ENCODE results near the gene MAGI2.

The MAGI2 gene

DNA sequence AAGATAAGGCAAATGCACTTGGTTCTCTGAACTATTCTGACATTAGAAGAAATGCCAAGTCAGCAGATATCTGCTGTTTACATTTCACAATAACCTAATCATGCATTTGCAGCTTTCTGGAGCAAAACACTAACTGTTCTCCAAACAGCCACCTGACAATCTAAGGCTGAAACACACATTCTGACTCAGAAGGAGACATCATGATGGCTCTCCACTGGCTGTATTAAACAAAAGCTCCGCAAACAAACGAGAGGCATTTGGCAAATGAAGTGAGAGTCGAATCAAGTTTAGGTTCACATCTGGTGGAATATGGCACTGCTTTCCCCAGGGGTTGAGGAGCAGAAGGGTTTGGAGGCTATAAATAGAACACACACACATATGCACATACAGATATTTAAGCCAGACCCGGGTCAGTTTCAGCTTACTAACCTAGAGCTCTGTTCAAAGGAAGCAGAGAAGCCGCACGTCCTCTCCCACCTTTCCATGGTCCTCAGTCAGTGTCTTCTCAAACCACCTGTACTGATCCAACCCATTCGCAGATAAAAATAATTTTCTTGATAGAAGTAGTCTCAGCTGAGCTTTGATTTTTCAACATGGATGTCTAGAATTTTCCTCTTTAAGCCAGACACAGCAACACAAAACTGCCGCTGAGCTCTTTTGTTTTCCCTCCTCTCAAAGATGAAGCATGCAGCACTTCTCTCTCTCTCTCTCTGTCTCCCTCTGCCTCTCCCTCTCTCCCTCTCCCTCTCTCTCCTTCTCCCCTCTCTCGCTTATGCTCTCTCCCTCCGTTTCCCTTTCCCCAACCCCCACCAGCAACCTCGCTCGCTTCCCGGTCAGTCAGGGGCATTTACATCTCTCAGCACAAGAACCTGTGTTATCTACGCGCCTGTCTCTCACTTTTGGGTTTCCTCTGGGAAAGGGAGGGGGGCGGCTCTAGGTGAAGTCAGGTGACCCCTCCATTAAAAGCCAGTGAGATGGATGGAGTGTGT, 682.8 kb downstream of the MAGI2 start:
- Histone ChIP-seq H2BK120ac (ENCODE audit: low read depth, low read length) (no peak overlapping the region), H2AFZ (ENCODE audit: low read depth, low read length) (peak overlapping the region; percentile 1), H4K8ac (ENCODE audit: low read length) (no peak overlapping the region), H3K27me3 (ENCODE audit: control insufficient read depth in 1 of 2, insufficient read depth in 1 of 2, low read length in 2 of 2) (peaks cover 0 to 37% of the 10 kb centered on the region in 2 experiments), H3K4ac (ENCODE audit: low read depth in 1 of 2, low read length in 2 of 2) (no peak overlapping the region), H2BK5ac (ENCODE audit: low read depth, low read length, poor library complexity, severe bottlenecking) (no peak overlapping the region), H3K23ac (ENCODE audit: low read length in 2 of 2) (no peak overlapping the region), H2BK12ac (ENCODE audit: low read length in 2 of 2) (no peak overlapping the region), H3K4me1 (ENCODE audit: control insufficient read depth, insufficient read depth, low read depth, low read length) (peaks cover 3% of the 10 kb centered on the region), H3K18ac (ENCODE audit: low read depth in 1 of 2, low read length in 2 of 2) (no peak overlapping the region), H3K79me1 (replicated peaks; ENCODE audit: low read length, poor library complexity, severe bottlenecking) (no peaks in the 10 kb centered on the region), H3K4me2 (ENCODE audit: low read length, poor library complexity, severe bottlenecking) (peak overlapping the region; percentile 24), H3K36me3 (ENCODE audit: control insufficient read depth in 1 of 2, insufficient read depth in 2 of 2, low read depth in 1 of 2, low read length in 2 of 2) (no peaks in the 10 kb centered on the region), H3K4me3 (ENCODE audit: insufficient read depth in 1 of 2, low read depth in 1 of 2, low read length in 2 of 2) (peak overlapping the region in 1 of 2 experiments; percentile 79), H3K14ac (ENCODE audit: low read length in 2 of 2) (no peak overlapping the region), H3K9ac (ENCODE audit: low read length) (peak overlapping the region; percentile 66), H3K27ac (ENCODE audit: low read length, poor library complexity, severe bottlenecking) (no peak overlapping the region), H3K9me3 (ENCODE audit: control insufficient read depth, low read length) (no peaks in the 10 kb centered on the region), H4K91ac (ENCODE audit: low read length) (no peak overlapping the region), H2AK5ac (ENCODE audit: low read length, severe bottlenecking) (no peak overlapping the region), H2BK15ac (ENCODE audit: low read depth, poor library complexity, severe bottlenecking) (no peak overlapping the region)
- 0% methylated on average over 4 of the region's 16 CpGs for WGBS
- peak; percentile 43 for DNase-seq

DNA sequence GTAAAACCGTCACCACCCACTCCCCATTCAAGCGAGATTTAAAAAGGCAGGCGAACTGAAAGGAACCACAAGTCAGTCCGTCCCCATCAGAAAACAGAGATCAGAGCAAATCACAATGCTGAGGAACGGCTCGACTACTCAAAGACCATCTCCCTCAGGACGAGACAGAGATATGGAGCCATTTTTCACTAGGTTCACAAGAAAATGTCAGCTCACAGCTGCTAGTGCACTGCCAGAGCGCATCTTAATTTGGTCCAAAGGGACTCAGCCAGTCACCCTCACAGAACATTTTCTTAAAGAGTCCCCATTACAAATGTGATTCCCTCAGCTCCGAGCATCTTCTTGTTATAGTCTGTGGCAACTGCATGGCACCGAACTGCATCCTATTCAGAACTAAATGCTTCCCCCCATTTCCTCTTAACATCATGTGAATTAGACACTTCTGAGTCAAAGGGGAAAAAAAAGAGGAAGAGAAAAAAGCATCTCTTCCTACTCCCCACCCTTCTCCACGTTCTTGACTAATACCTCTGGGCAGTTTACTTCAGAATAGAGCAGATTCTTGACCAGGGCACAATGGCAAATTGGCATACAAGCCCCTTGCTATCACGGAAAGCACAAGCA, 683.9 kb downstream of the MAGI2 start:
- H3K4me3 ChIP-seq (ENCODE audit: insufficient read depth in 1 of 2, low read depth in 1 of 2, low read length in 2 of 2), result peak overlapping the region in 1 of 2 experiments; percentile 79
- no peaks in the 10 kb centered on the region for H3K9me3 ChIP-seq (ENCODE audit: control insufficient read depth, low read length)
- H3K27me3 ChIP-seq (ENCODE audit: control insufficient read depth in 1 of 2, insufficient read depth in 1 of 2, low read length in 2 of 2), result peaks cover 0 to 37% of the 10 kb centered on the region in 2 experiments
- 10% methylated on average over 11 of the region's 12 CpGs for WGBS
- H3K79me1 ChIP-seq (replicated peaks; ENCODE audit: low read length, poor library complexity, severe bottlenecking), result no peaks in the 10 kb centered on the region
- peak; percentile 15 for DNase-seq
- H2AFZ ChIP-seq (ENCODE audit: low read depth, low read length), result no peak overlapping the region
- peak overlapping the region; percentile 78 for H3K9ac ChIP-seq (ENCODE audit: low read length)
- H2BK15ac ChIP-seq (ENCODE audit: low read depth, poor library complexity, severe bottlenecking), result no peak overlapping the region
- peak overlapping the region in 1 of 2 experiments; percentile 11 for H3K18ac ChIP-seq (ENCODE audit: low read depth in 1 of 2, low read length in 2 of 2)
- H2BK12ac ChIP-seq (ENCODE audit: low read length in 2 of 2), result no peak overlapping the region
- H3K23ac ChIP-seq (ENCODE audit: low read length in 2 of 2), result no peak overlapping the region
- H3K4me2 ChIP-seq (ENCODE audit: low read length, poor library complexity, severe bottlenecking), result no peak overlapping the region
- H3K14ac ChIP-seq (ENCODE audit: low read length in 2 of 2), result no peak overlapping the region
- H3K27ac ChIP-seq (ENCODE audit: low read length, poor library complexity, severe bottlenecking), result no peak overlapping the region
- no peak overlapping the region for H2BK5ac ChIP-seq (ENCODE audit: low read depth, low read length, poor library complexity, severe bottlenecking)
- no peaks in the 10 kb centered on the region for H3K36me3 ChIP-seq (ENCODE audit: control insufficient read depth in 1 of 2, insufficient read depth in 2 of 2, low read depth in 1 of 2, low read length in 2 of 2)
- H3K4ac ChIP-seq (ENCODE audit: low read depth in 1 of 2, low read length in 2 of 2), result no peak overlapping the region
- peaks cover 3% of the 10 kb centered on the region for H3K4me1 ChIP-seq (ENCODE audit: control insufficient read depth, insufficient read depth, low read depth, low read length)
- H2AK5ac ChIP-seq (ENCODE audit: low read length, severe bottlenecking), result no peak overlapping the region
- H4K91ac ChIP-seq (ENCODE audit: low read length), result no peak overlapping the region
- H2BK120ac ChIP-seq (ENCODE audit: low read depth, low read length), result no peak overlapping the region
- no peak overlapping the region for H4K8ac ChIP-seq (ENCODE audit: low read length)

DNA sequence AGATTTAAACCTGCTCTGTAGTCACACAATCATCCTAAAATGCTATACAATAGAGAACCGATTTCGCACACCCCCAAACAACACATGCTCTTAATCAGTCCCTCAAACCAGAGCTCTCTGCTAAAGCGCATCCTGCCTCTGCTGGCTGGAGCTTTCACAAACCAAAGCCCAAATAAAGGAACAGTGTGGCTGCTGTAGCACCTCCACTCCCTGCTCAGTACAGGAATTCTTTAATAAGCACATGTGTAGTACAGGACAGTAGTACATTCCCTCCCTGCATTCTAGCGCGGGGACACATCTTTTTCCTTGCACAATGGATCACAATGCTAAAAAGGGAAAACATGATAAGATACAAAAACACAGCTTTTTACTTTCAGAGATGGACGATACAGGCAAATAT, 684.6 kb downstream of the MAGI2 start:
- H4K91ac ChIP-seq (ENCODE audit: low read length), result no peak overlapping the region
- H3K36me3 ChIP-seq (ENCODE audit: control insufficient read depth in 1 of 2, insufficient read depth in 2 of 2, low read depth in 1 of 2, low read length in 2 of 2), result no peaks in the 10 kb centered on the region
- no peak overlapping the region for H2BK120ac ChIP-seq (ENCODE audit: low read depth, low read length)
- H3K79me1 ChIP-seq (replicated peaks; ENCODE audit: low read length, poor library complexity, severe bottlenecking), result no peaks in the 10 kb centered on the region
- H3K23ac ChIP-seq (ENCODE audit: low read length in 2 of 2), result no peak overlapping the region
- no peak overlapping the region for H2BK12ac ChIP-seq (ENCODE audit: low read length in 2 of 2)
- no peak overlapping the region for H3K18ac ChIP-seq (ENCODE audit: low read depth in 1 of 2, low read length in 2 of 2)
- H3K4me2 ChIP-seq (ENCODE audit: low read length, poor library complexity, severe bottlenecking), result no peak overlapping the region
- peaks cover 0 to 37% of the 10 kb centered on the region in 2 experiments for H3K27me3 ChIP-seq (ENCODE audit: control insufficient read depth in 1 of 2, insufficient read depth in 1 of 2, low read length in 2 of 2)
- peak overlapping the region in 1 of 2 experiments; percentile 79 for H3K4me3 ChIP-seq (ENCODE audit: insufficient read depth in 1 of 2, low read depth in 1 of 2, low read length in 2 of 2)
- no peaks in the 10 kb centered on the region for H3K9me3 ChIP-seq (ENCODE audit: control insufficient read depth, low read length)
- WGBS, result 32% methylated on average over 6 of the region's 6 CpGs
- no peak overlapping the region for H4K8ac ChIP-seq (ENCODE audit: low read length)
- H3K27ac ChIP-seq (ENCODE audit: low read length, poor library complexity, severe bottlenecking), result no peak overlapping the region
- peak overlapping the region; percentile 78 for H3K9ac ChIP-seq (ENCODE audit: low read length)
- no peak overlapping the region for H2BK15ac ChIP-seq (ENCODE audit: low read depth, poor library complexity, severe bottlenecking)
- H2AK5ac ChIP-seq (ENCODE audit: low read length, severe bottlenecking), result no peak overlapping the region
- DNase-seq, result peak; percentile 2
- H3K4ac ChIP-seq (ENCODE audit: low read depth in 1 of 2, low read length in 2 of 2), result no peak overlapping the region
- H2BK5ac ChIP-seq (ENCODE audit: low read depth, low read length, poor library complexity, severe bottlenecking), result no peak overlapping the region
- H3K4me1 ChIP-seq (ENCODE audit: control insufficient read depth, insufficient read depth, low read depth, low read length), result peaks cover 3% of the 10 kb centered on the region
- no peak overlapping the region for H3K14ac ChIP-seq (ENCODE audit: low read length in 2 of 2)
- no peak overlapping the region for H2AFZ ChIP-seq (ENCODE audit: low read depth, low read length)
